ENCODE measurements around the gene EGFL8.

The EGFL8 gene

GRCh38 chr6:32212076-32212760 lies 47.8 kb downstream of the EGFL8 start:
- TF ChIP-seq CTCF (IDR thresholded peaks at IDR 0.05; ENCODE audit: insufficient read depth, missing control alignments), result no peak
- no peak for FAIRE-seq
- DNase-seq (ENCODE audit: insufficient read length, low spot score), result no peak

- no peak for TF ChIP-seq CTCF (IDR thresholded peaks at IDR 0.05; ENCODE audit: insufficient read depth, missing control alignments)
- FAIRE-seq, result no peak
- no peak for DNase-seq (ENCODE audit: insufficient read length, low spot score)
Observed at GRCh38 chr6:32213649-32214048, 49.3 kb downstream of the EGFL8 start.

- TF ChIP-seq CTCF (IDR thresholded peaks at IDR 0.05; ENCODE audit: insufficient read depth, missing control alignments), result no peak
- FAIRE-seq, result no peak
- no peak for DNase-seq (ENCODE audit: insufficient read length, low spot score)
Observed at GRCh38 chr6:32214126-32214525, 49.7 kb downstream of the EGFL8 start.

GRCh38 chr6:32215617-32216016 lies 51.2 kb downstream of the EGFL8 start:
- TF ChIP-seq CTCF (IDR thresholded peaks at IDR 0.05; ENCODE audit: insufficient read depth, missing control alignments), result no peak
- no peak for FAIRE-seq
- no peak for DNase-seq (ENCODE audit: insufficient read length, low spot score)

GRCh38 chr6:32216285-32216684 lies 51.9 kb downstream of the EGFL8 start:
- no peak for TF ChIP-seq CTCF (IDR thresholded peaks at IDR 0.05; ENCODE audit: insufficient read depth, missing control alignments)
- FAIRE-seq (no peak), DNase-seq (ENCODE audit: insufficient read length, low spot score) (no peak)

- TF ChIP-seq CTCF (IDR thresholded peaks at IDR 0.05; ENCODE audit: insufficient read depth, missing control alignments), result no peak
- no peak for FAIRE-seq
- DNase-seq (ENCODE audit: insufficient read length, low spot score), result no peak
Observed at GRCh38 chr6:32216998-32217397, 52.6 kb downstream of the EGFL8 start.

Data from D721Med (cell line).